Stimulated activated effector memory CD8-positive, alpha-beta T cell treated with anti-CD3 and anti-CD28 coated beads, Interleukin-12 subunit alpha, Interleukin-12 subunit beta, amount 100 ng/mL, for 72 hours (primary cell): ENCODE data around the gene ACAT1.
"Not testable (repeated sequence)": the region's sequence is repeated elsewhere in the genome, so short reads cannot be mapped to it uniquely, and the experiment has no call there.

Source experiments
- ATAC-seq: fragments of 150-1000 bp; cut with Tn5 transposase; 2 replicates; pipeline ENCODE4 v1.10.0; 2021
- DNase-seq, 2 donors: peaks; one replicate each; pipeline ENCODE4 v3.0.0; 2021 to 2022; ENCODE audit warnings: low spot score in 2 of 2
- H3K27ac Mint-ChIP-seq: one replicate; pipeline ENCODE4 v1.8.0; 2022; ENCODE audit warnings: mild to moderate bottlenecking, mixed read lengths
- H3K36me3 Mint-ChIP-seq: one replicate; pipeline ENCODE4 v1.8.0; 2022; ENCODE audit warnings: mild to moderate bottlenecking, mixed read lengths
- H3K4me1 Mint-ChIP-seq: one replicate; pipeline ENCODE4 v1.8.0; 2022; ENCODE audit warnings: mixed read lengths
- H3K4me3 Mint-ChIP-seq: one replicate; pipeline ENCODE4 v1.8.0; 2022; ENCODE audit warnings: mild to moderate bottlenecking, mixed read lengths
- H3K9me3 Mint-ChIP-seq: one replicate; pipeline ENCODE4 v1.8.0; 2022; ENCODE audit warnings: mixed read lengths

Gene ACAT1

DNA sequence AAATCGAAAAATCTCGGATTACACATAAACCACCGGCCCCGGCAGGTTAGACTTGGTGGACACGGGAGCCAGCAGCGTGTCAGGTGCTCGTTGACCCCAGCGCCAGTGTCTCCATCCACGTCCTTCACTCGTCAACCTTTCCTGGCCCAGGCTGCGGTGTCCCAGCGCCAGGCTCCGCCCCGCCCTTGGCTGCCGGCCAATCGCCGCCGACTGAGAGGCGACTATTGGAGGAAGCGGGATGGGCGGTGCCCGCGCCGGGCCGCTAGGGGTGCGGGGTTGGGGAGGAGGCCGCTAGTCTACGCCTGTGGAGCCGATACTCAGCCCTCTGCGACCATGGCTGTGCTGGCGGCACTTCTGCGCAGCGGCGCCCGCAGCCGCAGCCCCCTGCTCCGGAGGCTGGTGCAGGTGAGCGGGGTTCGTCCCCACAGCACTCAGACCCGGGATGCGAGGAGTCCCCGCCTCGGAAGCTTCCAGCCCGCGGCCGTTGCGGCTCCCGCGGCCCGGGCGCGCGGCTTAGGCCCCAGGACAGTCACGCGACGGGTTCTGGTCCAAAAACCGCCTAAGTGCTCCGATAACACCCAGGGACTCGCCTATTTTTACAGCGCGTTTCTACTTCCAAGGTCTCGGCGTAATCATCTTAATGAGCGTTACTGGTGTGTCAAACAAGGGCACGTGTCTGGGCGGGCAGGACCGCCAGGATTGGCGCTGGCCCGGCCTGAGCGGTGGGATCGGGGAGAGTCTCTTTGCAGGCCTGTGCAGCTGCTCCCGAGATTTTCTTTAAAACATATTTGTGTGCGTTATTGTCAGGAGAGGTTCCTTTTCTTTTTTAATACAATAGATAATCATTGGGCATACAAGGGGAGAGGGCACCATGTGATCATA lies at the start of gene ACAT1:
TSS of gene ACAT1 (plus strand) at position 294 of the 882 bp plus-strand sequence. CDS start at position 334, 40 bp downstream.
- Mint-ChIP-seq H3K36me3 (peaks cover 16% of the 10 kb centered on the region), H3K27ac (peak within 1 kb of the TSS; percentile 86)

GRCh38 chr11:108084811-108085210 lies 36.6 kb upstream of the ACAT1 start:
- peaks cover 67% of the 10 kb centered on the region for H3K36me3 Mint-ChIP-seq
- ATAC-seq (no peak), DNase-seq (no peak)
- no peak overlapping the region for H3K27ac Mint-ChIP-seq
- H3K4me3 Mint-ChIP-seq, result no peak overlapping the region
- H3K4me1 Mint-ChIP-seq, result peaks cover 12% of the 10 kb centered on the region
- H3K9me3 Mint-ChIP-seq, result no peaks in the 10 kb centered on the region

More for the DNA sequence above, at the start of gene ACAT1:
- ATAC-seq, result peak; percentile 98
- H3K4me3 Mint-ChIP-seq, result peak within 1 kb of the TSS; percentile 91
- no peaks in the 10 kb centered on the region for H3K9me3 Mint-ChIP-seq
- peak; percentile 97 to 98 for DNase-seq
- H3K4me1 Mint-ChIP-seq, result peaks cover 51% of the 10 kb centered on the region

DNA sequence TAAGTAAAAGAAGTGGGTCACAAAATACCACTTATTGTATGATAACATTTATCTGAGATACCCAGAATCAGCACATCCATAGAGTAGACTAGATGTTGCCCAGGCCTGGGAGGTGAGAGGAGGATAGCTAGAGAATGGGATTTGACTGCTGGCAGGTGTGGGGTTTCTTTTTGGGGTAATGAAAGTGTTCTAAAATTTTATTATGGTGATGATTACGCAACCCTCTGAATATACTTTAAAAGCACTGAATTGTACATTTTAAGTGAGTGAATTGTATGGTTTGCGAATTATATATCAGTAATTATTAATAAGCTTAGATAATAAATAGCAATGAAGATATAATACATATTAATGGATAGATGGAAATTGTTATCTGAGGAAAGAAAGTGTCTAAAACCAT lies 35.7 kb upstream of the ACAT1 start:
- Mint-ChIP-seq H3K36me3 (peaks cover 67% of the 10 kb centered on the region), H3K4me1 (peaks cover 12% of the 10 kb centered on the region), H3K4me3 (no peak overlapping the region), H3K9me3 (no peaks in the 10 kb centered on the region), H3K27ac (no peak overlapping the region)
- ATAC-seq (no peak), DNase-seq (no peak)

DNA sequence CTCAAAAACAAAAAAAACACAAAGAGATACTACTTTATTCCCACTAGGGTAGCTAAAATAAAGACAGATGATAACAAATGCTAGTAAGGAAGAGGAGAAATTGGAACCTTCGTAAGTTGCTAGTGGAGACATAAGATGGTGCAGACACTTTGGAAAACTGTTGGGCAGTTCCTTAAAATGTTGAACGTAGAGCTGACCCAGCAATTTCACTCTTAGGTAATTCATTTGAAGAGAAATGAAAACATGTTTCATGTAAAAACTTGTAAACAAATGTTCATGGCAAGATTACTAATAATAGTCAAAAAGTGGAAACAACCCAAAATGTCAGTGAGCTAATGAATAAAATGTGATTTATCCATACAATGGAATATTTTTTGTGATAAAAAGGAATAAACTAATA lies 29.2 kb upstream of the ACAT1 start:
- H3K27ac Mint-ChIP-seq, result no peak overlapping the region
- H3K4me1 Mint-ChIP-seq, result no peaks in the 10 kb centered on the region
- DNase-seq (no peak), ATAC-seq (no peak)
- peaks cover 86% of the 10 kb centered on the region for H3K36me3 Mint-ChIP-seq
- no peak overlapping the region for H3K4me3 Mint-ChIP-seq
- no peaks in the 10 kb centered on the region for H3K9me3 Mint-ChIP-seq

- DNase-seq, result no peak
- ATAC-seq, result no peak
- no peak overlapping the region for H3K4me3 Mint-ChIP-seq
- H3K36me3 Mint-ChIP-seq, result peaks cover 91% of the 10 kb centered on the region
- H3K9me3 Mint-ChIP-seq, result no peaks in the 10 kb centered on the region
- H3K27ac Mint-ChIP-seq, result peak overlapping the region; percentile 58
- H3K4me1 Mint-ChIP-seq, result no peaks in the 10 kb centered on the region
These were observed 28.1 kb upstream of the ACAT1 start for GRCh38 chr11:108093128-108093904.

DNA sequence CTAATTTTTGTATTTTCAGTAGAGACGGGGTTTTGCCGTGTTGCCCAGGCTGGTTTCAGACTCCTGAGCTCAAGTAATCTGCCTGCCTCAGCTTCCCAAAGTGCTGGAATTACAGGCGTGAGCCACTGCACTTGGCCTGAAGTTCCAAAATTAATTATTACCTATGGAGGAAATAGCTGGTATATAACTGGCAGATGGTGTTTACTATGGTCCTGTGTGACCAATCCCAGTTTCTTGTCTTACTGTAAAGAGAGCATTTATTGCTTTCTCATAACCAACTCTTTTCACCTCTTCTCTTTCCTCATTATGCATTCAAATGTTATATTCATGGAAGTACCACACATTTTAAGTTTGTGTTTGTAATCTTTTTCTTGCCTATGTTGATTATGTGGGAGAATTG lies 24.2 kb upstream of the ACAT1 start:
- DNase-seq (no peak), ATAC-seq (no peak)
- Mint-ChIP-seq H3K4me1 (no peaks in the 10 kb centered on the region), H3K36me3 (peaks cover 83% of the 10 kb centered on the region), H3K27ac (peak overlapping the region; percentile 50), H3K9me3 (no peaks in the 10 kb centered on the region), H3K4me3 (no peak overlapping the region)

- H3K9me3 Mint-ChIP-seq, result no peaks in the 10 kb centered on the region
- H3K36me3 Mint-ChIP-seq, result peaks cover 89% of the 10 kb centered on the region
- no peak overlapping the region for H3K4me3 Mint-ChIP-seq
- no peak for ATAC-seq
- H3K27ac Mint-ChIP-seq, result peak overlapping the region; percentile 5
- H3K4me1 Mint-ChIP-seq, result no peaks in the 10 kb centered on the region
- DNase-seq, result no peak
These were observed 20.1 kb upstream of the ACAT1 start for GRCh38 chr11:108101090-108101775.

GRCh38 chr11:108111126-108111525 lies 10.2 kb upstream of the ACAT1 start:
- Mint-ChIP-seq H3K27ac (no peak overlapping the region), H3K4me1 (peaks cover 5% of the 10 kb centered on the region), H3K4me3 (no peak overlapping the region), H3K36me3 (peaks cover 16% of the 10 kb centered on the region), H3K9me3 (no peaks in the 10 kb centered on the region)
- no peak for DNase-seq
- ATAC-seq, result no peak

DNA sequence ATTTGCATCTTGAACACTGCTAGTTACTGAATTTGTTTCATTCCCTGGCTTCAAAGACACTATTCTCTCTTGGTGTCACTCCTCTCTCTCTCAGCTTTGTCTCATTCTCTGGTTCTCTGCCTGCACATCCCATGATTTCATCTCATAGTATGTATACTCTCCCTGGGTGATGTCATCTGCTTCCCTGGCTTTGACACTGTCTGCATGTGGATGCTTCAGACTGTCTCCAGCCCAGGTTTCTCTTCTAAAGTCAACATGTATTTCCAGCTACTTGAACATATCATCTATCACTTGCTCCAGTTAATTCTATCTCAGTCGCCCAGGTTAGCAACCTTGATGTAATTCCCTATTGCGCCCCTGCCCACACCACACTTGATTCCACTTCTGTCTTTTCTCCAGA lies 9.3 kb upstream of the ACAT1 start:
- Mint-ChIP-seq H3K27ac (peak overlapping the region; percentile 1), H3K4me3 (no peak overlapping the region), H3K9me3 (no peaks in the 10 kb centered on the region), H3K4me1 (peaks cover 5% of the 10 kb centered on the region), H3K36me3 (peaks cover 6% of the 10 kb centered on the region)
- ATAC-seq (no peak), DNase-seq (no peak)

DNA sequence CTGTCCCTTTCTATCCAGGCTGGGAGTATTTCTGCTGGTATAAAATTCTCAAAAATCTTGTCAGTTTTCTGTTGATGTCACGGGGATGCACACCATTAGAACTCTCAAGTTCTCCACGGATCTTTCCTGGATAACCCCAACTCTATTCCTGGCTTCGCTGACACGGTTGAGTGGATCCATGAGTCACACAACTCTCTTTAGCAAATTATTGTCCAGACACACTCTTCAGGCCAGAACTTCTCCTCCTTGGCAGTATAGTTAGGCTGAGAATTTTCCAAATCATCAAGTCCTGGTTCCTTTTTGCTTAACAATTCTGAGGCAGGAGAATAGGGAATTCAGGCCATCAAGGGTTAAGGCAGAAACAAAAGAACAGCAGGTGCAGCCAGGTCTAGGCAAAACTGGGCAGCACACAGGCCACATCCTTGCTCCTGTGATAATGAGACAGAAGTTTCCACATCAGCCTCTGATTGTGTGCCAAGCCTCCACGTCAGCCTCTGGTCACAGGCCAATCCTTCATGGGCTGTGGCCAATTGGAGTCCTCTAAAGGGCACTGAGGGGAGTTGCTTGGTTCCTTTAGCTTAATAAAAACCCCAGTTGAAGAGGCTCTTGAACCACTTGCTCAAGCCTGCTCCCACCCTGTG lies 5.7 kb upstream of the ACAT1 start:
- Mint-ChIP-seq H3K9me3 (no peaks in the 10 kb centered on the region), H3K4me3 (no peak overlapping the region), H3K27ac (no peak overlapping the region), H3K4me1 (peaks cover 12% of the 10 kb centered on the region), H3K36me3 (no peaks in the 10 kb centered on the region)
- DNase-seq (no peak), ATAC-seq (no peak)

- no peak for ATAC-seq
- no peak for DNase-seq
- H3K4me1 Mint-ChIP-seq, result peaks cover 19% of the 10 kb centered on the region
- no peak overlapping the region for H3K4me3 Mint-ChIP-seq
- H3K9me3 Mint-ChIP-seq, result no peaks in the 10 kb centered on the region
- no peaks in the 10 kb centered on the region for H3K36me3 Mint-ChIP-seq
- H3K27ac Mint-ChIP-seq, result no peak overlapping the region
These were observed 3.5 kb upstream of the ACAT1 start for GRCh38 chr11:108117746-108118371.

- DNase-seq, H3K9me3 Mint-ChIP-seq: not testable (repeated sequence)
- Mint-ChIP-seq H3K36me3 (peaks cover 12% of the 10 kb centered on the region), H3K27ac (peak overlapping the region; percentile 86), H3K4me1 (peaks cover 45% of the 10 kb centered on the region), H3K4me3 (peak overlapping the region; percentile 91)
- peak; percentile 12 for ATAC-seq
These were observed 462 bp upstream of the ACAT1 start for GRCh38 chr11:108120936-108121273.

GRCh38 chr11:108122166-108122628 lies 830 bp downstream of the ACAT1 start:
- no peak for ATAC-seq
- Mint-ChIP-seq H3K4me3 (peak overlapping the region; percentile 91), H3K36me3 (peaks cover 23% of the 10 kb centered on the region), H3K27ac (peak overlapping the region; percentile 86), H3K9me3 (no peaks in the 10 kb centered on the region), H3K4me1 (peaks cover 53% of the 10 kb centered on the region)
- no peak for DNase-seq

DNA sequence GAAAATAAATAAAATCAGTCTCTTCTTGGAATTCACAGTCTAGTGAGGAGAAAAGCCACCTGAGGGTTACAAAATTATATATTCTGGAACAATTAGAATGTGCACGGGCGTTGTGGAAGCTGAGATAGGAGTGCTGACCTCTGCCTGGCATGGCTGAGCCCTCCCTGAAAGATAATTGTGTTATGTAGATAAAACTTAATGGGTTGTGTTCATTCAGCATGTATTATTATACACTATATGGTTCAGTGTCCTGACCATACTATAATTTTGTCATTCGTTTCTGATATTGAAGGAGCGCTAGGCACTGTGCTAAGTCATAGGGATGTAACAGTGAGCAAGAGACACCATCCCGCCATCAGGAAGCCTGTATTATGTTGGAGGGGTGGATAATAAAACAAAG lies 3.7 kb downstream of the ACAT1 start:
- H3K27ac Mint-ChIP-seq, result peak overlapping the region; percentile 95
- H3K4me1 Mint-ChIP-seq, result peaks cover 47% of the 10 kb centered on the region
- H3K9me3 Mint-ChIP-seq, result no peaks in the 10 kb centered on the region
- H3K36me3 Mint-ChIP-seq, result peaks cover 42% of the 10 kb centered on the region
- DNase-seq, result no peak
- H3K4me3 Mint-ChIP-seq, result peak overlapping the region; percentile 91
- no peak for ATAC-seq
